Stimulated activated naive CD4-positive, alpha-beta T cell (primary cell): ENCODE data around the gene PLPP2.

ENCODE experiments used
- DNase-seq, 6 experiments: peaks; one replicate each; lab custom pipeline; 2025; lab: John Stamatoyannopoulos, UW

The PLPP2 gene

GRCh38 chr19:291006-291521, at the start of gene PLPP2:
Gene PLPP2, minus strand, starts transcription at chr19:291403. Its CDS starts 67 bp downstream, at chr19:291336.
- DNase-seq: no peak

DNA sequence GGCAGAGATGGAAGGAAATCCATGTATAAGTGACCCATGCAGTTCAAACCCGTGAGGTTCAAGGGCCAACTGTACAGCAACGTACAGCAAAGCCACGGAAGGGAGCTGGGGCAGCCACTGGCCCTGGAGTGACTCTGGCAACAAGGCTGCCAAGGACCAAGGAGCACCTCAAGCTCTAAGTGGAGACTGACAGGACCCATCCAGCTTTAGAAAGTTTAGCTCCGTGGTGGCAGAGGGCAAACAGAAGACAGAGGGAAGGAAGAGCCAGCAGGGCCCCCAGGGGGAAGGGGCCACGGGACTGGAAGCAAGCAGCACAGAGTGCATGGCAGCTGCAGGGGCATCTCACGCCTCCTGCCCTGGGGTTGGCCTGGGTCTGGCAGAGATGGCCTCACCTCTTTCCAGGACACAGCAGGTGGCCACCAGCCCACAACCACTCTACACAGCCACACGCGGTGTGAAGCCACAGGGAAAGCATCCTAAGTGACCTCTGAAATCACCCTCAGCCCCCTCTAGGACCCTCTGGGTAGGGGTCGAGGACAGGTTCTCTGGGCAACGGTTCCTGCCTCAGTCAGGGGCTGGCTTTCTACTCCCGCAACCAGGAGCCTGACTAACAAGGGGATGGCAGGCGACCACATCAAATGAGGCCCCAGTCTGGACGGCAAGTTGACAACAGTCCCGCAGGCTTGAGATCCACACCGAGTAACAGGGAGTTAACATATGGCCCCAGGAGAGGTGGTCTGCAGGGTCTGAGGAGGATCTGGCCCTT, 49.6 kb upstream of the PLPP2 start:
- no peak for DNase-seq

GRCh38 chr19:339262-339887, 48.2 kb upstream of the PLPP2 start:
- no peak for DNase-seq

DNA sequence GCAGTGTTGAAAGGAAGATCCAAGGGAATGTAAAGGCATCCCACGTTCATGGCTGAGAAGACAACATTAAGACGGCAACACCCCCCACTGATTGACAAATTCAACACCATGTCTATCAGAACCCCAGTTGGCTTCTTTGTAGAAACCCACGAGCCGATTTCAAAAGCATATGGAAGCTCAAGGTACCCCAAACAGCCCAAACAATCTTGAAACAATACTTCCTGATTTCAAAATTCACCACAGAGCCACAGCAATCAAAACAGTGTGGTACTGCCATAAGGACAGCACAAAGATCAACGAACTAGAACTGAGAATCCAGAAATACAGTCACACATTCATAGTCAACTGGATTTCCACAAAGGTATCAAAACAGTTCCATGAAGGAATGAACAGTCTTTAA, 47.2 kb upstream of the PLPP2 start:
- no peak for DNase-seq

DNA sequence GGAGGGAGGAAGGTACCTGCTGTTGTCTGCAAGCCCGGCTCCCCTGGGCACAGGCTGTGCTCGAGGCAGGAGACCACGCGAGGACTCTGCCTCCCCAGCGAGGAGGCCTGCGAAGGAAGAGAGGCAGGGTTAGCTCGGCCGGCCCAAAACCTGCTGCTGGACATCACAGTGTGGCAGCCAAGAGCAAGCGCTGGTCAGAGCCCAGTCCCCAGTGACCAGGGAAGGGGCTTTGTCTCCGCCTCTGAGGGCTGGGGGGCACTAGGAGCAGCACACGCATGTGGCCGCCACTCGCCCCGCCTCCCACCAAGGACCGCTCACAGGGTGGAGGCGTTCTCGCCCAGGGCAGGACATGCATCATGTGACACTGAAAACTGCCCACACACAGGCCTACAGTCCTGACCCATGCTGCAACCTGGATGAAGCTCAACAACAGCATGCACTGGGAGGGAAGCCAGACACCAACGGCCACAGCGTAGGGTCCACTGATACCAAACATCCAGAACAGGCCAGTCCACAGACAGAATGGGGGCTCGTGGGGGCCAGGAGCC, 44.9 kb upstream of the PLPP2 start:
- no peak for DNase-seq

DNA sequence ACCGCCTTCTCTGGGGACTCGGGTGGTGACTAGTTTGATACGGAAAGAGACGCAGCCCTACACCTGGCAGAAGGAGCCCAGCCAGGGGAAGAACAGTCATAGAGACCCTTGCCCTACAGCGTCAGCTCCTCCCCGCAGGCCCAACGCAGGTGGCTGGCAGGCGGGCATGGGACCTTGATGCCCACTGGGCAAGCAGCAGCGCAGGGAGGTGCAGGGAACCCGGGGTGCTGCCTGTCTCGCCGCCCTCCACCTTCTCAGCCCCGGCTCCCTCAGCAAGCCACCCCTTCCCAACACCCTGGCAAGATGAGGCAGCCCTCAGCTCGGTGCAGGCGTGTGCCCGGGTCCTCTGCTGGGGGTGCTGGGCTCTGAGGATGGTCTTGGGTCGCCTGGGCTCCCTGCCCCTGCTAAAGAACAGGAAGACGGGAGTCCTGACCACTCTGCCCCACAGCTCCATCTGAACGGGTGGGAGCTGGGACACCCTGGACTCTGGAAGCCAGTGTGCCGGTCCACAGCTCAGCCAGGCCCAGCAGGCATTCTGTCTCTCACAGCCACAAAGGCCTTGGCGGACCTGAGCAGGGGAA, 44.4 kb upstream of the PLPP2 start:
- no peak for DNase-seq

- DNase-seq: no peak
Observed at GRCh38 chr19:335072-335471, 43.9 kb upstream of the PLPP2 start.

DNA sequence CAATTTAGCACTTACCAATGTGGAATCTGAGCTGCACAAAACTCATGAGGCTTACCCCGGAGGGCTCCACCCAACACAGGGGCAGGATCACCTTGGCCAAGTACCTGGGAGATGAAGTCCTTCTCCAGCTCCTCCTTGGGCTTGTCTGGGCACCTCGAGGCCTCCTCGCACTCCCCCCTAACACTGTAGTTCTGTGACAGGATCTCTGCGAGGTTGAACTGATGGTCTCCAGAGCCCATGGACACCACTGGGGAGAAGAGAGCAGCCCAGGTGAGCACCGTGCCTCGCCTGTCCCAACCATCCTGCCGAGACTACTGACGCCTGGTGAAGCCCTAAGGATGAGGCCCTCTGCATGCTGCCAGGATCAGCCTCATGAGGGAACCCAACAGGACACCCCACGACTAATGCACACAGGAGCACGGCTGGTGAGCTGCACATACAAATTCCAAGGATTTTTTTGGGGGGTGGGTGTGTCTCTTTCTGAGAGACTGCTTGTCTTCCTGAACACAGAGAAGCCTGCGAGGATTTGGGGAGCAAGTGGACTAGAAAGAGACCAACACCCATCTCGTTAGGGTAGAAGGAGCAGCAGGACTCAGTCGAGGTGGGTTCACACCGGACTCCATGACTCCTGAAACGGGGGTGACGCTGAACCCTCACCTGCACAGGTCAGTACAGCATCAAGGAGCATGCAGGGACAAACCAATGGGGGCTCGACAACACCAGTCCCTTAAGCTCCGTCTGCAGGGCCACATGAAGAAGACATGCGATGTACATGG, 43.3 kb upstream of the PLPP2 start:
- no peak for DNase-seq

GRCh38 chr19:330503-330902, 39.3 kb upstream of the PLPP2 start:
- DNase-seq: no peak

- no peak for DNase-seq
Observed at GRCh38 chr19:329876-330275, 38.7 kb upstream of the PLPP2 start.

DNA sequence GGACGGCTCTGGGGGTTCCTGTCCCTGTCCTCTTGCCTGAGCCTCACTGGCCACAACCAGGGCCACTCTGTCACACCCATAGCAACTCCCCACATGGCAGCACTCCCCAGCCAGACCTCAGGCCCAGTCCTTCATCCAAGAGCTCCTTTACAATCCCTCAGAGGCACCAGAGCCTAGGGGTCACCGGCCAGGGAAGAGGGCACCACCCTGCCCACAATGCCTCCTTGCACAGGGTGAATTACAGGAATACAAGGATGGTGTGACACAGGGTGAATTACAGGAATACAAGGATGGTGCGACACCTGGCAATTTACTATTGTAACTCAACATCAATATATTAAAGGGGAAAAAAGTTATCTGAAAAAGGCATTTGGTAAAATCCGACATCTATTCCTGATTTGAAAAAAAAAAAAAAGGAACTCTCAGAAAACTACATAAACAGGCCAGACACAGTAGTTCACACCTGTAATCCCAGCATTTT, 36.9 kb upstream of the PLPP2 start:
- peak in 1 of 6 experiments; percentile 10 for DNase-seq

GRCh38 chr19:327291-328024, 36.3 kb upstream of the PLPP2 start:
- DNase-seq: no peak

GRCh38 chr19:326871-327270, 35.7 kb upstream of the PLPP2 start:
- DNase-seq: no peak

- no peak for DNase-seq
Observed at GRCh38 chr19:325937-326565, 34.8 kb upstream of the PLPP2 start.

DNA sequence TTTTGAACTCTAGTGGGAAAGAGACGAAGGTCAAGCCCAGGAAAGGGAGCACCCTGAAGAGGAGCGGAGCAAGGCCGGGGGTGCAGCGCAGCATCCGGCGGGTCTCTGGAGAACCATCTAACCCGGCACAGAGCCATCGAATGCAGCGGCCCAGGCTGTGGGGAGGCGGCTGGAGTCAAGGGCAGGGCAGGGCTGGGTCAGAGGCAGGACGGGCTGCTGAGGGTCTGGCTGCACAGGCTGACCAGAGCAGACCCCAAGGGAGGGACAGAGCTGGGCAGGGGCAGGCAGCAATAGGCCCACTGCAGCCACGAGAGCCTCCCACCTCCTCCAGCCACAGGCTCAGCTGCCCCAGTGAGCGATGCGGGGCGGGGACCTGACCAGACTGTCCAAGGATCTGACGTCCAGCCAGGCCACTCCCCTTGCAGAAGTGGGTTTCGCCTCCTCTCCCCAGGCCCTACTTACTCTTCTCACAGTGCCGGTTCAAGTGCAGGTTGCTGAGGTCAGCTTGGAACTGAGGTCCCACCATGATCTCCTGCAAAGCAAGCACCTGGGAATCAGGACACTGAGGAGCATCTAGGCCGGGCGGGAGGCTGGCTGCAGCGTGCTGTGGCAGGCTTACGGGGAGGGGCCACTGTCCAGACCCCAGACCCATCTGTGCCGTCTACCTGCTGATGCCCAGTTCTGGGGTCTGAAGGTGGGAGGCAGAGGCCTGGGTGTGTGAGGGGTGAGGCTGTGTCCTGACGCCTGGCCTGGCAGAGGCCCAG, 34.2 kb upstream of the PLPP2 start:
- no peak for DNase-seq

GRCh38 chr19:324716-325115, 33.5 kb upstream of the PLPP2 start:
- no peak for DNase-seq

- DNase-seq: no peak
Observed at GRCh38 chr19:322616-323015, 31.4 kb upstream of the PLPP2 start.

DNA sequence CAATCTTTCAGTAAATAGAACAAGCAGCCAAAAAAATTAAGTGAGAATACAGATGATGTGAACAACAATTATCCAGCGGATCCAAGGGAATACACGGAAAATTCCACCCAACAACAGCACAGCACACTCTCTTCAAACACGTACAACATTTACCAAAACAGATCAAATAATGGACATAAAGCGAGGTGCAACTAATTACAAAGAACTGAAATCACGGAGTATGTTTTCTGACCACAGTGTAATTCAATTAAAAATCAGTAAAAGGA, 27.2 kb upstream of the PLPP2 start:
- no peak for DNase-seq

DNA sequence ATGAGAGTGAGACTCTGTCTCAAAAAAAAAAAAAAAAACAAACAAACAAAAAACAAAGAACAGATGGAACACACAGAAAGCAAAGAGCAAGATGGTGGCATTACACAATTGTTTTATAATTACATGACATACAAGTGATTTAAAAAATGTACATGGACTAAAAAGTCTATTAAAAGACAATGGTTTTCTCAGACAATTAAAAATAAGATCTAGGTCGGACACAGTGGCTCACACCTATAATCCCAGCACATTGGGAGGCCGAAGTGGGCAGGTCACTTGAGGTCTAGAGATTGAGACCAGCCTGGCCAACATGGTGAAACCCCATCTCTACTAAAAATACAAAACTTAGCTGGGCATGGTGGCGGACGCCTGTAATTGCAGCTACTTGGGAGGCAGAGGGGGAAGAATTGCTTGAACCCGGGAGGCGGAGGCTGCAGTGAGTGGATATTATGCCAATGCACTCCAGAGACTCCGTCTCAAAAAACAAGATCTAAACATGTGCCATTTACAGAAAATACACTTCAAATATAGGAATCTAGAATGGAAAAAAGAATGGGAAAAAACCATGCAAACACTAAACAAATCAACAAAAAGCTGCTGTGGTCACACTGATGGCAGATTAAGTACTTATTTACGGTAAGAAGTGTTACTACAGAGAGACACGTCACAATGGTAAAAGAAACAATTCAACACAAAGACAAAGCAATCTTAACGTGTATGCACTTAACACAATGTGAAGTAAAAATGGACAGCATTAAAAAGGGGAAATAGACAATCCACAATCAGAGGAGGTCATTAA, 26.7 kb upstream of the PLPP2 start:
- DNase-seq: no peak
